Caco-2 (cell line): Measurements from ENCODE around the gene CEP126. TPM values are rescaled to one million over a fixed set of nuclear protein-coding genes. Genes with fewer than 3 reads are reported as not detected.

Source experiments
- BruUV-seq: library from RNA; stranded (reverse); fragments of 400-500 nt; replicated peaks from 2 replicates; lab custom pipeline; 2021; lab: Mats Ljungman, UMichigan
- CTCF ChIA-PET: fragments of 300-600 bp; sonication (Branson Sonifier 250); formaldehyde crosslinking; loops from one replicate; lab custom pipeline; 2022; ENCODE audit warnings: antibody characterized with exemption; lab: Charles Lee
- POLR2A ChIA-PET: fragments of 300-600 bp; sonication (Branson Sonifier 250); formaldehyde crosslinking; loops from one replicate; lab custom pipeline; 2022; ENCODE audit warnings: antibody characterized with exemption; lab: Charles Lee
- DNase-seq, 2 experiments: peaks; one replicate each; pipeline versions ENCODE4 v3.0.0 to v3.0.0-alpha.2; 2020 to 2022
- H3K27me3 ChIP-seq: replicated peaks from 2 replicates; pipeline ENCODE4 v1.6.0; 2011; ENCODE audit warnings: low read length; ENCODE audit not compliant: control insufficient read depth, insufficient read depth
- H3K36me3 ChIP-seq: 2 replicates; pipeline ENCODE4 v1.5.1; 2011; ENCODE audit warnings: low read length; ENCODE audit not compliant: control insufficient read depth, insufficient read depth
- H3K4me1 ChIP-seq: fragments of 250-450 bp; sonication (Bioruptor Pico); 2 replicates; pipeline ENCODE4 v1.5.1; 2020; ENCODE audit warnings: mild to moderate bottlenecking
- H3K4me3 ChIP-seq: 2 replicates; pipeline ENCODE4 v1.5.1; 2011; ENCODE audit warnings: low read depth, mild to moderate bottlenecking, control low read depth, low read length
- H3K9me3 ChIP-seq: fragments of 250-450 bp; sonication (Bioruptor Pico); 2 replicates; pipeline ENCODE4 v1.5.1; 2020; ENCODE audit warnings: mild to moderate bottlenecking, moderate library complexity
- H3K27ac Mint-ChIP-seq: one replicate; pipeline ENCODE4 v1.8.0; 2022; ENCODE audit warnings: mixed read lengths; ENCODE audit not compliant: unreplicated experiment
- H3K27me3 Mint-ChIP-seq: one replicate; pipeline ENCODE4 v1.8.0; 2022; ENCODE audit warnings: mixed read lengths; ENCODE audit not compliant: insufficient read depth, unreplicated experiment
- H3K36me3 Mint-ChIP-seq: one replicate; pipeline ENCODE4 v1.8.0; 2022; ENCODE audit warnings: mild to moderate bottlenecking, mixed read lengths; ENCODE audit not compliant: insufficient read depth, unreplicated experiment
- H3K4me1 Mint-ChIP-seq: one replicate; pipeline ENCODE4 v1.8.0; 2022; ENCODE audit warnings: low read depth, mixed read lengths; ENCODE audit not compliant: unreplicated experiment
- H3K4me3 Mint-ChIP-seq: one replicate; pipeline ENCODE4 v1.8.0; 2022; ENCODE audit warnings: mild to moderate bottlenecking, moderate library complexity, mixed read lengths; ENCODE audit not compliant: unreplicated experiment
- H3K9me3 Mint-ChIP-seq: one replicate; pipeline ENCODE4 v1.8.0; 2022; ENCODE audit warnings: mixed read lengths; ENCODE audit not compliant: unreplicated experiment
- intact Hi-C: fragments of 100-400 bp; cut with micrococcal nuclease; formaldehyde crosslinking; loops from one replicate; pipeline ENCODE4 v1.10.0; 2022; ENCODE audit not compliant: unreplicated experiment
- total RNA-seq: library from RNA; stranded (reverse); gene quantifications from 2 replicates; pipeline ENCODE4 v1.2.3, GENCODE V29; 2022
- TF ChIP-seq, protein P1 (sequence below), 2 experiments: fragments of 200-600 bp in 1 of 2; IDR thresholded peaks; 1 replicate in 1 of 2; 2 replicates in 1 of 2; pipeline versions ENCODE4 v1.5.1 to v1.8.0; 2011 to 2022; ENCODE audit warnings: antibody characterized with exemption in 1 of 2, control low read depth in 1 of 2, inconsistent platforms in 1 of 2, low read depth in 1 of 2, low read length in 1 of 2, mild to moderate bottlenecking in 1 of 2, moderate library complexity in 1 of 2; ENCODE audit not compliant: insufficient read depth in 1 of 2, severe bottlenecking in 1 of 2, unreplicated experiment in 1 of 2

Gene CEP126
- total RNA-seq, 1 experiment from 2014 or later, result 4.3 TPM

DNA sequence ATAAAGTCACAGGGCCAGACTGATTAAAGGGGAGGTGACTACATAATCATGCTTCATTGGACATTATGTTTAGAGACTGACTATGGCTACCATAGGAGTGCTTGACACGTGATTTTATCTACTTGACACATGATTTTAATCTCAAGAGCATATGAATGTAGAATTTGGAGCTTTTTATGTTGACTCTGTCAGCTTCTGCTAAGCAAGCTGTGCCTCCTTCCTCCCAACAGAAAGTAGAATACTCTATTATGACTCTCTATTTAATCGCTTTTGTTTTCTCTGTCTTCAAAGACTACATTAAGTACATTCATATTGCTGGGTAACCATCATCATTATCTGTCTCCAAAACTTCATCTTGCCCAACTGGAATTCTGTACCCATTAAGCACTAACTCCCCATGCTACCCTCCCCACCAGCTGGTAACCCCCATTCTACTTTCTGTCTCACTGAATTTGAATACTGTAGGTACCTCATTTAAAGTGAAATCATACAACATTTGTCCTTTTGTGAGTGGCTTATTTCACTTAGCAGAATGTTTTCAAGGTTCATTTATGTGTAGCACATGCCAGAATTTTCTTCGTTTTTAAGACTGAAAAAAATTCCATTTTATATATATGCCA is 26.2 kb downstream of the CEP126 start:
- ChIA-PET POLR2A (no interaction called here), CTCF (no interaction called here)
- no peaks in the 10 kb centered on the region for H3K36me3 Mint-ChIP-seq
- no peaks in the 10 kb centered on the region for H3K27me3 Mint-ChIP-seq
- H3K36me3 ChIP-seq, result no peaks in the 10 kb centered on the region
- no peaks in the 10 kb centered on the region for H3K9me3 ChIP-seq
- no peak overlapping the region for H3K4me3 ChIP-seq
- H3K4me1 Mint-ChIP-seq, result peaks cover 7% of the 10 kb centered on the region
- BruUV-seq, result no TSS peak
- no peaks in the 10 kb centered on the region for H3K9me3 Mint-ChIP-seq
- H3K27ac Mint-ChIP-seq, result no peak overlapping the region
- intact Hi-C loops, result no loop called here
- H3K4me3 Mint-ChIP-seq, result no peak overlapping the region
- no peaks in the 10 kb centered on the region for H3K27me3 ChIP-seq
- no peaks in the 10 kb centered on the region for H3K4me1 ChIP-seq
- no peak for DNase-seq
- TF ChIP-seq, protein P1, sequence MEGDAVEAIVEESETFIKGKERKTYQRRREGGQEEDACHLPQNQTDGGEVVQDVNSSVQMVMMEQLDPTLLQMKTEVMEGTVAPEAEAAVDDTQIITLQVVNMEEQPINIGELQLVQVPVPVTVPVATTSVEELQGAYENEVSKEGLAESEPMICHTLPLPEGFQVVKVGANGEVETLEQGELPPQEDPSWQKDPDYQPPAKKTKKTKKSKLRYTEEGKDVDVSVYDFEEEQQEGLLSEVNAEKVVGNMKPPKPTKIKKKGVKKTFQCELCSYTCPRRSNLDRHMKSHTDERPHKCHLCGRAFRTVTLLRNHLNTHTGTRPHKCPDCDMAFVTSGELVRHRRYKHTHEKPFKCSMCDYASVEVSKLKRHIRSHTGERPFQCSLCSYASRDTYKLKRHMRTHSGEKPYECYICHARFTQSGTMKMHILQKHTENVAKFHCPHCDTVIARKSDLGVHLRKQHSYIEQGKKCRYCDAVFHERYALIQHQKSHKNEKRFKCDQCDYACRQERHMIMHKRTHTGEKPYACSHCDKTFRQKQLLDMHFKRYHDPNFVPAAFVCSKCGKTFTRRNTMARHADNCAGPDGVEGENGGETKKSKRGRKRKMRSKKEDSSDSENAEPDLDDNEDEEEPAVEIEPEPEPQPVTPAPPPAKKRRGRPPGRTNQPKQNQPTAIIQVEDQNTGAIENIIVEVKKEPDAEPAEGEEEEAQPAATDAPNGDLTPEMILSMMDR (IDR thresholded peaks at IDR 0.05; ENCODE audit: insufficient read depth in 1 of 2, low read depth in 1 of 2, low read length in 1 of 2, severe bottlenecking in 1 of 2, unreplicated experiment in 1 of 2), result no peak

DNA sequence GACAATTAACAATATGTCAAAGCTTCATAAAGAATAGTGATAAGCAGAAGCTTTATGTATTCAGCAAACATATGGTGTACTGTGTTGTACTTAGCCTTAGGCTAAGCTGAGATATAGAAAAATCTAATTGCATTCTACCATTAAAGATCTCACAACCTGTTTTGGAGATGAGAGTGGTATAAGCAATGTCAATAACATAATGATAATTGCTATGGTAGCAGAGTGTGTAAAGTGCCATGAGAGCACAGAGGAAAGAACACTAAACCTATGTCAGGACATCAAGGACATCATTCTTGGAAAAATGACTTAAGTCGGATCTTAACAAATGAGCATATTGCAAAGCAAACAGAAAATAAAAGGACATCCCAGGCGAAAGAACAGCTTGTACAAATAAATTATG is 30.1 kb downstream of the CEP126 start:
- H3K4me3 Mint-ChIP-seq, result no peak overlapping the region
- BruUV-seq, result no TSS peak
- Histone ChIP-seq H3K27me3 (no peaks in the 10 kb centered on the region), H3K9me3 (no peaks in the 10 kb centered on the region), H3K4me1 (no peaks in the 10 kb centered on the region), H3K36me3 (no peaks in the 10 kb centered on the region), H3K4me3 (no peak overlapping the region)
- H3K27me3 Mint-ChIP-seq, result no peaks in the 10 kb centered on the region
- H3K9me3 Mint-ChIP-seq, result no peaks in the 10 kb centered on the region
- ChIA-PET CTCF (interaction anchor here (1.0 to 1.7 kb wide), 3 partner anchors 29 to 63 kb away, joined by 8 to 13 read pairs (median 12); partner anchors contain the start of gene CEP126), POLR2A (interaction anchor here (0.9 kb wide), 1 partner anchor 15 kb away, joined by 3 read pairs; no protein-coding TSS in a partner anchor)
- TF ChIP-seq, protein P1 (IDR thresholded peaks at IDR 0.05; ENCODE audit: insufficient read depth in 1 of 2, low read depth in 1 of 2, low read length in 1 of 2, severe bottlenecking in 1 of 2, unreplicated experiment in 1 of 2), result no peak
- intact Hi-C loops, result loop anchor here (1.0 kb wide), 1 partner anchor 62 kb away; no protein-coding TSS in a partner anchor
- no peaks in the 10 kb centered on the region for H3K36me3 Mint-ChIP-seq
- H3K27ac Mint-ChIP-seq, result no peak overlapping the region
- no peak for DNase-seq
- H3K4me1 Mint-ChIP-seq, result peaks cover 7% of the 10 kb centered on the region

DNA sequence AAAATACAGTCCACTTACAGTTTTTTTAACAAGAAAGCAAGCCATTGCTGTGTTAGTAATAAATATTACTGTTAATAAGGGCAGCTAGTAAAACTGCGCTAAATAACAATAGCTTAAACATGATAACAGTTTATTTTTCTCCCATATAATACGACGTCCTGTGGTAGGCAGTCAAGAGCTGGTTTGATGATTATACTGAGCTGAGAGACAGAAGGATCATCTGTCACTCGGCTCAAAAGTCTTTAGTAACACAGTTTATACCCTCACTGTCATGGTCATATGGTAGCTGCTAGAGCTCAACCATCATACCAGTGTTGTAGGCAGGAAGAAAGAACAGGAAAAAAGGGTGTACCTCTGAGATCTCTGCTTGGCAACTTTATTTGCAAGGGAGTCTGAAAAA is 30.6 kb downstream of the CEP126 start:
- H3K27me3 ChIP-seq, result no peaks in the 10 kb centered on the region
- no peak overlapping the region for H3K4me3 ChIP-seq
- no peaks in the 10 kb centered on the region for H3K9me3 Mint-ChIP-seq
- DNase-seq, result no peak
- no peaks in the 10 kb centered on the region for H3K36me3 ChIP-seq
- no peaks in the 10 kb centered on the region for H3K27me3 Mint-ChIP-seq
- intact Hi-C loops, result loop anchor here (1.0 kb wide), 1 partner anchor 62 kb away; no protein-coding TSS in a partner anchor
- H3K36me3 Mint-ChIP-seq, result no peaks in the 10 kb centered on the region
- no peak overlapping the region for H3K4me3 Mint-ChIP-seq
- no peak overlapping the region for H3K27ac Mint-ChIP-seq
- POLR2A ChIA-PET, result interaction anchor here (0.9 kb wide), 1 partner anchor 16 kb away, joined by 3 read pairs; no protein-coding TSS in a partner anchor
- no peaks in the 10 kb centered on the region for H3K9me3 ChIP-seq
- no peaks in the 10 kb centered on the region for H3K4me1 ChIP-seq
- CTCF ChIA-PET, result interaction anchor here (1.0 to 1.7 kb wide), 3 partner anchors 29 to 62 kb away, joined by 8 to 13 read pairs (median 12); partner anchors contain the start of gene CEP126
- TF ChIP-seq, protein P1 (IDR thresholded peaks at IDR 0.05; ENCODE audit: insufficient read depth in 1 of 2, low read depth in 1 of 2, low read length in 1 of 2, severe bottlenecking in 1 of 2, unreplicated experiment in 1 of 2), result no peak
- H3K4me1 Mint-ChIP-seq, result peaks cover 7% of the 10 kb centered on the region
- no TSS peak for BruUV-seq
